Stimulated activated CD4-positive, alpha-beta T cell treated with anti-CD3 and anti-CD28 coated beads, Interleukin-2, amount 100 ng/mL, for 48 hours (primary cell): ENCODE results near the gene ZNF672.

ENCODE experiments used
- DNase-seq, 2 donors: peaks; one replicate each; pipeline ENCODE4 v3.0.0-alpha.2; 2020

ZNF672 gene

DNA sequence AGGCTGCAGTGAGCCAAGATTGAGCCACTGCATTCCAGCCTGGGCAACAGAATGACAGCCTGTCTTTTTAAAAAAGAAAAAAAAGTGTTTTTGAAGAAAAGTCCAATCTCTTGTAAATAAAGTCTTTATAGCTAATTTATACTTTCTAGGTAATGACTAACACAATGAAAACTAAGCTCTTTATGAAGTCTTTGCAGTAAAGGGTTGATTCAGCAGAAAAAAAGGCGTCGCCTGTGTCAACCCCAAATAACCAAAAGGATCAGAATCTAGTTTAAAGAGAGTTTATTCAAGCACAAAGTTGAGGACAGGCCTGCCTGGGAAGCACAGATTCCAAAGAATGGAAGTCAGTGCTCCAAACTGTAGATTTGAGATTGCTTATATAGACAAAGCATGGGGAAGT is 53.7 kb downstream of the ZNF672 start:
- DNase-seq = no peak

DNA sequence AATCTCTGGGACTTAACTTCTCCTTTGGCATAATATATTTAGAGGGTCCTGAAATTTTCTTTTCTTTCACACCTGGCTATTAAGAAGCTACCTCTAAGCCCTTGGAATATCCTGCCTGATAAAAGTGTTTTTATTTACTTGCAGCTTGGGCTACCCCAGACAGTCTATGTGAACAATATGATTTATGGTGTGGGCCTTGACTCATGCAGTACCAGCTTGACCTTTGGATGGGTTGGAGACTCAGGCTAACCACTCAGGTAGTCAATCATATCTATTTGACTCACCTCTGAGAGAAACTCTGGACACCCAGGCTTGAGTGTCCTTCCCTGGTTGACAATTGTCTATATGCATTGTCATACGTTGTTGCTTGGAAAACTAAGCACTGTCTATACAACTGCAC is 54.6 kb downstream of the ZNF672 start:
- DNase-seq = no peak

DNA sequence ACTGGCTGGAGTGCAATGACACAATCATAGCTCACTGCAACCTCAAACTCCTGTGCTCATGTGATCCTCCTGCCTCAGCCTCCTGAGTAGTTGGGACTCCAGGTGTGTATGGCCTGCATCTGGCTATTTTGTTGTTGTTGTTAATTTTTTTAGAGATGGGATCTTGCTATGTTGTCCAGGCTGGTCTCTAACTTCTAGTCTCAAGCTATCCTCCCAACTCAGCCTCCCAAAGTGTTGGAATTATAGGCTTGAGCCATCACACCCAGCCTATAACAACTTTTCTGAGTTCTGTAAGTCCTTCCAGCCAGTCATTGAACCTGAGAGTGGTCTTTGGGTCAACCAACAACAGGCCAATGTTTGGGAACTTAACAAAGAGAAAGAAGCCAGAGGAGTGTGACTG is 56.8 kb downstream of the ZNF672 start:
- no peak for DNase-seq

DNA sequence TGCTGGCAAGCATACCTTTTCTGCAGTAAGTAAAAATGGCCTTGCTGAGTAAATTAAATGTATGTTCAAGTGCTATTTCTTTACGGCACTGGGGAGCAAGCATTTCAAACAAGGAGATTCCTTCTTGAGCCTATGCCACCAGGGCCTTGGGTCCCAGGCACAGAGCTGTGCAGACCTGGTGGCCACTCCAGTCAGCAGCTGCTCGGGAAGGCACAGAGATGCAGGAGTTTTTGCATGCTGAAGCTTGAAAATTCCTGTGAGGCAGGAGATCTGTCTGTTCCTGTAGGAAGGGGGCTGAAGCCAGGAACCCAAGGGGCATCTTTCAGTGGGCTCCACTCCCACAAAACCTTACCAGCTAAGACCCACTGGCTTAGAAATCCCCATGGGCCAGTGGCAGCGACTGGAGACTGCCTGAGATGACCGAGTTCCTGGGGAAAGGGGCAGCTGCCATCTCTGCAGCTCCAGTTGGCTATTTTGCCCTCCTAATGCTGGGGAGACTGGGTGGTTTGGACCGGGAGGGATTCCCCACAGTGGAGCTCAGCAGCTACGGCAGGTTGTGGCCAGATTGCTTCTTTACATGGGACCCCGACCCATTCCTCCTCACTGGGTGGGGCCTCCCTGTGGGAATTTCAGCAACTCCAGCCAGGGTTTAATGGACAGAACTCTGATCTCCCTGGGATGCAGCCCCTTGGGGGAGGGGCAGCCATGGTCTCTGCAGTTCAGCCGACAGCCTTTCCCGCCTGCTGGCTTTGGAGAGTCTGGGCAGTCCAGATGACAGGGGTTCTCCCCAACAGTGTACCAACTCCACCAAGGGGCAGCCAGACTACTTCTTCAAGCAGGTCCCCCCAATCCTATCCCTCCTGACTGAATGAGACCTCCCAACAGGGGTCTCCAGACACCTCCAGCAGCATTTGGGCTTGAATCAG is 59.7 kb downstream of the ZNF672 start:
- no peak for DNase-seq
